Upper lobe of left lung (tissue), 6 donors: ENCODE results near the gene HPS6. TPM values are rescaled to one million over a fixed set of nuclear protein-coding genes. Genes with fewer than 3 reads are reported as not detected.

Experiments
- ATAC-seq, 2 donors: fragments of 200-7000 bp; cut with Tn5 transposase; one replicate each; pipeline ENCODE4 v1.9.1; 2022; ENCODE audit warnings: mild to moderate bottlenecking in 2 of 2, moderate library complexity in 2 of 2; ENCODE audit not compliant: low FRiP score in 2 of 2
- DNase-seq, 2 donors: peaks; one replicate each; pipeline ENCODE4 v3.0.0-alpha.2; 2019 to 2020
- H3K27ac ChIP-seq, 4 donors: fragments of 200-600 bp; sonication (generic); one replicate each; pipeline ENCODE4 v1.5.1; 2016 to 2019
- H3K27me3 ChIP-seq, 4 donors: fragments of 200-600 bp; sonication (generic); one replicate each; pipeline ENCODE4 v1.5.1; 2017 to 2019
- H3K36me3 ChIP-seq, 4 donors: fragments of 200-600 bp; sonication (generic); one replicate each; pipeline ENCODE4 v1.5.1; 2016 to 2019
- H3K4me1 ChIP-seq, 4 donors: fragments of 200-600 bp; sonication (generic); one replicate each; pipeline ENCODE4 v1.5.1; 2018 to 2019
- H3K4me3 ChIP-seq, 4 donors: fragments of 200-600 bp; sonication (generic); one replicate each; pipeline ENCODE4 v1.5.1; 2017 to 2019; ENCODE audit warnings: mild to moderate bottlenecking in 2 of 4, moderate library complexity in 1 of 4
- H3K9me3 ChIP-seq, 4 donors: fragments of 200-600 bp; sonication (generic); one replicate each; pipeline ENCODE4 v1.5.1; 2018 to 2019
- EP300 ChIP-seq, 4 donors: sonication (generic); formaldehyde crosslinking; IDR thresholded peaks; one replicate each; pipeline ENCODE4 v1.5.1; 2017; ENCODE audit warnings: antibody characterized with exemption in 4 of 4, control low read depth in 2 of 4
- POLR2A ChIP-seq, 4 donors: fragments of 450-650 bp; IDR thresholded peaks; one replicate each; pipeline ENCODE4 v1.5.1; 2016 to 2017; ENCODE audit warnings: antibody characterized with exemption in 4 of 4, mild to moderate bottlenecking in 2 of 4
- POLR2AphosphoS5 ChIP-seq, 2 donors: sonication (generic); formaldehyde crosslinking; IDR thresholded peaks; one replicate each; pipeline ENCODE4 v1.5.1; 2017; ENCODE audit warnings: antibody characterized with exemption in 2 of 2
- WGBS, 2 donors: methylation state at CpG; one replicate each; pipeline ENCODE4 v1.1.5; 2017 to 2018; 5-methylcytosine and 5-hydroxymethylcytosine counted together
- total RNA-seq, 6 donors: library from RNA; depleted of rRNA in 4 of 6; stranded (reverse); fragments of >200 nt in 4 of 6; gene quantifications; one replicate each; pipeline versions ENCODE4 v1.1.0 to v1.2.1, GENCODE V29; 2016 to 2021
- TF ChIP-seq, protein P1 (sequence below), 6 experiments: fragments of 450-650 bp in 4 of 6; fragments of 200-600 bp in 2 of 6; sonication (generic) in 2 of 6; IDR thresholded peaks; one replicate each; pipeline ENCODE4 v1.5.1; 2016 to 2019; ENCODE audit warnings: antibody characterized with exemption in 6 of 6
- donor health status: DM: no; HTN: no; CAD: no; lungs with moderate emphysema.
- donor health status: DM: no; HTN: yes; CAD: no; lungs with severe emphysema.

HPS6 gene
- total RNA-seq, 6 donors from 2014 or later: 20.2 to 39.2 (median 30.1) TPM

DNA sequence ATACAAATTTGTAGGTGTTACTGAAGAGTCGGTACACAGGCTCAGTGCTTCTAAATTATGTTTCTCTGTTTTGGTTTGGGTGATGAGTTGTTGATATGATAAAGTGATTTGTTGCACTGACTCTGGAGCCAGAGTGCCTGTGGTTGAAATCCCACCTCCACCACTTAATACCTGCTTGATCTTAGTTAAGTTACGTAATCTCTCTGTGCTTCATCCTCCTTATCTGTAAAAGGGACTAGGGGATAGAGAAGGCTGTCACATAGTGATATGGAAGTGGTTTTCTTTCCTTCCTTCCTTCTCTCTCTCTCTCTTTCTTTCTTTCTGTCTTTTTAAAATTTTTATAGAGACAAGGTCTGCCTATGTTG is 664 bp upstream of the HPS6 start:
- TF ChIP-seq POLR2A (IDR thresholded peaks at IDR 0.05) (no peak), POLR2AphosphoS5 (IDR thresholded peaks at IDR 0.05) (no peak), EP300 (IDR thresholded peaks at IDR 0.05) (no peak)
- TF ChIP-seq, protein P1, sequence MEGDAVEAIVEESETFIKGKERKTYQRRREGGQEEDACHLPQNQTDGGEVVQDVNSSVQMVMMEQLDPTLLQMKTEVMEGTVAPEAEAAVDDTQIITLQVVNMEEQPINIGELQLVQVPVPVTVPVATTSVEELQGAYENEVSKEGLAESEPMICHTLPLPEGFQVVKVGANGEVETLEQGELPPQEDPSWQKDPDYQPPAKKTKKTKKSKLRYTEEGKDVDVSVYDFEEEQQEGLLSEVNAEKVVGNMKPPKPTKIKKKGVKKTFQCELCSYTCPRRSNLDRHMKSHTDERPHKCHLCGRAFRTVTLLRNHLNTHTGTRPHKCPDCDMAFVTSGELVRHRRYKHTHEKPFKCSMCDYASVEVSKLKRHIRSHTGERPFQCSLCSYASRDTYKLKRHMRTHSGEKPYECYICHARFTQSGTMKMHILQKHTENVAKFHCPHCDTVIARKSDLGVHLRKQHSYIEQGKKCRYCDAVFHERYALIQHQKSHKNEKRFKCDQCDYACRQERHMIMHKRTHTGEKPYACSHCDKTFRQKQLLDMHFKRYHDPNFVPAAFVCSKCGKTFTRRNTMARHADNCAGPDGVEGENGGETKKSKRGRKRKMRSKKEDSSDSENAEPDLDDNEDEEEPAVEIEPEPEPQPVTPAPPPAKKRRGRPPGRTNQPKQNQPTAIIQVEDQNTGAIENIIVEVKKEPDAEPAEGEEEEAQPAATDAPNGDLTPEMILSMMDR (IDR thresholded peaks at IDR 0.05): no peak

GRCh38 chr10:102065561-102066398 is 631 bp downstream of the HPS6 start:
- Histone ChIP-seq H3K9me3 (no peaks in the 10 kb centered on the region), H3K36me3 (peaks cover 0 to 17% (median 0%) of the 10 kb centered on the region in 4 donors), H3K4me3 (peak overlapping the region; percentile 67 to 97 (median 91)), H3K27ac (peak overlapping the region; percentile 90 to 99 (median 94)), H3K4me1 (peaks cover 31 to 44% (median 33%) of the 10 kb centered on the region in 4 donors), H3K27me3 (no peaks in the 10 kb centered on the region)
- WGBS, 2 donors: 10 to 79% methylated on average over 4 to 33 of the region's 63 CpGs
- peak; percentile 70 to 92 for DNase-seq
- TF ChIP-seq, protein P1 (IDR thresholded peaks at IDR 0.05): no peak
- TF ChIP-seq POLR2A (IDR thresholded peaks at IDR 0.05) (no peak), EP300 (IDR thresholded peaks at IDR 0.05) (no peak), POLR2AphosphoS5 (IDR thresholded peaks at IDR 0.05) (no peak)
- peak; percentile 15 to 80 for ATAC-seq

More for the DNA sequence above, 664 bp upstream of the HPS6 start:
- ATAC-seq (no peak), DNase-seq (no peak)
- WGBS, 2 donors: 59% methylated on average over 2 of the region's 2 CpGs
- Histone ChIP-seq H3K4me3 (peak overlapping the region in 3 of 4 donors; percentile 67 to 97 (median 96)), H3K4me1 (peaks cover 31 to 44% (median 33%) of the 10 kb centered on the region in 4 donors), H3K27me3 (no peaks in the 10 kb centered on the region), H3K9me3 (no peaks in the 10 kb centered on the region), H3K27ac (peak overlapping the region; percentile 90 to 99 (median 94)), H3K36me3 (peaks cover 0 to 11% (median 0%) of the 10 kb centered on the region in 4 donors)

- Histone ChIP-seq H3K36me3 (peaks cover 0 to 17% (median 0%) of the 10 kb centered on the region in 4 donors), H3K4me1 (peaks cover 31 to 44% (median 33%) of the 10 kb centered on the region in 4 donors), H3K27me3 (no peaks in the 10 kb centered on the region), H3K4me3 (peak overlapping the region in 3 of 4 donors; percentile 67 to 97 (median 96)), H3K9me3 (no peaks in the 10 kb centered on the region), H3K27ac (peak overlapping the region in 3 of 4 donors; percentile 91 to 99 (median 97))
- TF ChIP-seq POLR2A (IDR thresholded peaks at IDR 0.05) (no peak), POLR2AphosphoS5 (IDR thresholded peaks at IDR 0.05) (no peak), EP300 (IDR thresholded peaks at IDR 0.05) (no peak)
- TF ChIP-seq, protein P1 (IDR thresholded peaks at IDR 0.05): no peak
- 74 to 92% methylated on average over 10 to 16 of the region's 16 CpGs for WGBS, 2 donors
- DNase-seq (peak in 1 of 2 donors; percentile 44), ATAC-seq (no peak)
These were observed 1.4 kb downstream of the HPS6 start for GRCh38 chr10:102066399-102067088.

DNA sequence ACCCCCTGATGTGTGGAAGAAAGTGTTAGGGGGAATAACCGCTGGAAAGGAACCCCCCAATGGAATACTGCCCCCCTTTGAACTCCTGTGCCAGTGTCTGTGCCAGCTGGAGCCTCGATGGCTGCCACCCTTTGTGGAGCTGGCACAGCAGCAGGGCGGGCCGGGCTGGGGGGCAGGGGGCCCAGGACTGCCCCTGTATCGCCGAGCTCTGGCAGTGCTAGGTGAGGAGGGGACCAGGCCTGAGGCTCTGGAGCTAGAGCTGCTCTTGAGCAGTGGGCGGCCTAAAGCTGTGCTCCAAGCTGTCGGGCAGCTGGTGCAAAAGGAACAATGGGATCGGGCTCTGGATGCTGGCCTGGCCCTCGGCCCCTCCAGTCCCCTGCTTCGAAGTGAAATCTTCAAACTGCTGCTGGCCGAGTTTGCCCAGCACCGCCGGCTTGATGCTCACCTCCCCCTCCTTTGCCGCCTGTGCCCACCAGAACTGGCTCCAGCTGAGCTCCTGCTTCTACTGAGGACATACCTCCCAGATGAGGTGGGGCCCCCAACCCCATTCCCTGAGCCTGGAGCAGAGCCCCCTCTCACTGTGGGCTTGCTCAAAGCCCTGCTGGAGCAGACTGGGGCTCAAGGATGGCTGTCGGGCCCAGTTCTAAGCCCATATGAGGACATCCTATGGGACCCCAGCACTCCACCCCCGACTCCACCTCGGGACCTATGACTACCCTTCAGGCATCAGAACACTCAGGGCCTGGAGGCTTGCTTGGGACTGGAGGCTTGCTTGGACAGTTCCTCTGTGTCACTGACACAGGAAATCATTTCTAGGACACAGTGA is 2.2 kb downstream of the HPS6 start:
- DNase-seq (peak in 1 of 2 donors; percentile 64), ATAC-seq (no peak)
- WGBS, 2 donors: 91 to 93% methylated on average over 18 of the region's 18 CpGs
- Histone ChIP-seq H3K4me1 (peaks cover 31 to 44% (median 33%) of the 10 kb centered on the region in 4 donors), H3K9me3 (no peaks in the 10 kb centered on the region), H3K36me3 (peaks cover 0 to 17% (median 0%) of the 10 kb centered on the region in 4 donors), H3K4me3 (no peak overlapping the region), H3K27me3 (no peaks in the 10 kb centered on the region), H3K27ac (peak overlapping the region in 1 of 4 donors; percentile 5)
- no peak for TF ChIP-seq POLR2A (IDR thresholded peaks at IDR 0.05)
- no peak for TF ChIP-seq POLR2AphosphoS5 (IDR thresholded peaks at IDR 0.05)
- TF ChIP-seq EP300 (IDR thresholded peaks at IDR 0.05): no peak
- TF ChIP-seq, protein P1 (IDR thresholded peaks at IDR 0.05): no peak
